PFSK-1 (cell line): ENCODE measurements around the gene ELL3. TPM values are rescaled to one million over a fixed set of nuclear protein-coding genes. Genes with fewer than 3 reads are reported as not detected.

Source experiments
- FOXP2 ChIP-seq: optimal IDR thresholded peaks from 2 replicates; pipeline ENCODE3; 2011; ENCODE audit warnings: borderline replicate concordance, control low read depth, inconsistent platforms; ENCODE audit not compliant: insufficient read depth; ENCODE audit errors: extremely low read length, extremely low read depth
- POLR2AphosphoS5 ChIP-seq: IDR thresholded peaks from 2 replicates; pipeline ENCODE4 v1.6.1; 2012; ENCODE audit warnings: low read depth, mild to moderate bottlenecking, control low read depth, low read length, moderate library complexity
- SIN3A ChIP-seq: IDR thresholded peaks from 2 replicates; pipeline ENCODE4 v1.6.1; 2012; ENCODE audit warnings: mild to moderate bottlenecking, low read length, moderate library complexity, borderline replicate concordance; ENCODE audit not compliant: insufficient read depth
- TAF1 ChIP-seq: IDR thresholded peaks from 2 replicates; pipeline ENCODE4 v1.6.1; 2012; ENCODE audit warnings: low read length, control low read depth, borderline replicate concordance; ENCODE audit not compliant: insufficient read depth
- polyA plus RNA-seq: library from polyadenylated mRNA; unstranded; fragments of >200 nt; gene quantifications from one replicate; pipeline ENCODE4 v1.2.1, GENCODE V29; 2012; ENCODE audit warnings: low read depth, missing spikeins; ENCODE audit not compliant: insufficient read length
- TF ChIP-seq, protein P1 (sequence below), 2 experiments: IDR thresholded peaks; 2 replicates each; pipeline versions ENCODE4 v1.6.1 to v1.8.0; 2011 to 2012; ENCODE audit warnings: low read depth in 2 of 2, low read length in 2 of 2, control low read depth in 1 of 2, inconsistent platforms in 1 of 2, mild to moderate bottlenecking in 1 of 2, moderate library complexity in 1 of 2; ENCODE audit not compliant: insufficient read depth in 1 of 2

The ELL3 gene, protein sequence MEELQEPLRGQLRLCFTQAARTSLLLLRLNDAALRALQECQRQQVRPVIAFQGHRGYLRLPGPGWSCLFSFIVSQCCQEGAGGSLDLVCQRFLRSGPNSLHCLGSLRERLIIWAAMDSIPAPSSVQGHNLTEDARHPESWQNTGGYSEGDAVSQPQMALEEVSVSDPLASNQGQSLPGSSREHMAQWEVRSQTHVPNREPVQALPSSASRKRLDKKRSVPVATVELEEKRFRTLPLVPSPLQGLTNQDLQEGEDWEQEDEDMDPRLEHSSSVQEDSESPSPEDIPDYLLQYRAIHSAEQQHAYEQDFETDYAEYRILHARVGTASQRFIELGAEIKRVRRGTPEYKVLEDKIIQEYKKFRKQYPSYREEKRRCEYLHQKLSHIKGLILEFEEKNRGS
- 1.9 TPM for polyA plus RNA-seq

DNA sequence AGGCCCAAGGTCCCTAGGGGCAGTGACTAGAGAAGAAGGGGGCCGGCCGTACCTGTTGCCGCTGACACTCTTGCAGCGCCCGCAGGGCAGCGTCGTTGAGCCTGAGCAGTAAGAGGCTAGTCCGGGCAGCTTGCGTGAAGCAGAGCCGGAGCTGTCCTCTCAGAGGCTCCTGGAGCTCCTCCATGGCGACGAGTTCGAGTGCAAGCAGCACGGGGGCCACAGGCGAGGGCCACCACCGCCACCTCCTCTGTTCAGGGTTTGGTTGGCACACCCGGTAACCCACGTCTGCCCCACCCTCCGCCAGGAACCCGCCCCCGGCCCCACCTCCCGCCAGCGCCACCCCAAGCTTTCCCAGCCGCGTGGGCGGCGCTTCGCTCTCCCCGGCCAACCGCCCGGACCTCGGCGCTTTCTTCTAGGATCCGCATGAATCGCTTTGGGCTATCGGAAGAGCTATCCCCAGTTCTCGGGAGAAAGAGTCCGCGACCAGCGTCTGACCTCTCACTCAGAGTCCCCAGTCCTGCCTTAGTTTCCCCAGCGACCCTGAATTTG lies at the start of gene ELL3:
TSS of gene ELL3 (minus strand) at position 249 of the 549 bp plus-strand sequence. CDS start at position 184, 65 bp downstream.
- peak; percentile 72; the same call in 1 of the 2 replicates for TF ChIP-seq POLR2AphosphoS5
- no peak for TF ChIP-seq FOXP2
- 0 out of 2 replicates have a peak, but pooled peaks have one; percentile 4 for TF ChIP-seq SIN3A

GRCh38 chr15:43826029-43826507 lies 49.3 kb upstream of the ELL3 start:
- TF ChIP-seq TAF1 = no peak
- TF ChIP-seq, protein P1, sequence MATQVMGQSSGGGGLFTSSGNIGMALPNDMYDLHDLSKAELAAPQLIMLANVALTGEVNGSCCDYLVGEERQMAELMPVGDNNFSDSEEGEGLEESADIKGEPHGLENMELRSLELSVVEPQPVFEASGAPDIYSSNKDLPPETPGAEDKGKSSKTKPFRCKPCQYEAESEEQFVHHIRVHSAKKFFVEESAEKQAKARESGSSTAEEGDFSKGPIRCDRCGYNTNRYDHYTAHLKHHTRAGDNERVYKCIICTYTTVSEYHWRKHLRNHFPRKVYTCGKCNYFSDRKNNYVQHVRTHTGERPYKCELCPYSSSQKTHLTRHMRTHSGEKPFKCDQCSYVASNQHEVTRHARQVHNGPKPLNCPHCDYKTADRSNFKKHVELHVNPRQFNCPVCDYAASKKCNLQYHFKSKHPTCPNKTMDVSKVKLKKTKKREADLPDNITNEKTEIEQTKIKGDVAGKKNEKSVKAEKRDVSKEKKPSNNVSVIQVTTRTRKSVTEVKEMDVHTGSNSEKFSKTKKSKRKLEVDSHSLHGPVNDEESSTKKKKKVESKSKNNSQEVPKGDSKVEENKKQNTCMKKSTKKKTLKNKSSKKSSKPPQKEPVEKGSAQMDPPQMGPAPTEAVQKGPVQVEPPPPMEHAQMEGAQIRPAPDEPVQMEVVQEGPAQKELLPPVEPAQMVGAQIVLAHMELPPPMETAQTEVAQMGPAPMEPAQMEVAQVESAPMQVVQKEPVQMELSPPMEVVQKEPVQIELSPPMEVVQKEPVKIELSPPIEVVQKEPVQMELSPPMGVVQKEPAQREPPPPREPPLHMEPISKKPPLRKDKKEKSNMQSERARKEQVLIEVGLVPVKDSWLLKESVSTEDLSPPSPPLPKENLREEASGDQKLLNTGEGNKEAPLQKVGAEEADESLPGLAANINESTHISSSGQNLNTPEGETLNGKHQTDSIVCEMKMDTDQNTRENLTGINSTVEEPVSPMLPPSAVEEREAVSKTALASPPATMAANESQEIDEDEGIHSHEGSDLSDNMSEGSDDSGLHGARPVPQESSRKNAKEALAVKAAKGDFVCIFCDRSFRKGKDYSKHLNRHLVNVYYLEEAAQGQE (IDR thresholded peaks at IDR 0.05; ENCODE audit: insufficient read depth in 1 of 2, low read depth in 2 of 2, low read length in 2 of 2) = no peak

DNA sequence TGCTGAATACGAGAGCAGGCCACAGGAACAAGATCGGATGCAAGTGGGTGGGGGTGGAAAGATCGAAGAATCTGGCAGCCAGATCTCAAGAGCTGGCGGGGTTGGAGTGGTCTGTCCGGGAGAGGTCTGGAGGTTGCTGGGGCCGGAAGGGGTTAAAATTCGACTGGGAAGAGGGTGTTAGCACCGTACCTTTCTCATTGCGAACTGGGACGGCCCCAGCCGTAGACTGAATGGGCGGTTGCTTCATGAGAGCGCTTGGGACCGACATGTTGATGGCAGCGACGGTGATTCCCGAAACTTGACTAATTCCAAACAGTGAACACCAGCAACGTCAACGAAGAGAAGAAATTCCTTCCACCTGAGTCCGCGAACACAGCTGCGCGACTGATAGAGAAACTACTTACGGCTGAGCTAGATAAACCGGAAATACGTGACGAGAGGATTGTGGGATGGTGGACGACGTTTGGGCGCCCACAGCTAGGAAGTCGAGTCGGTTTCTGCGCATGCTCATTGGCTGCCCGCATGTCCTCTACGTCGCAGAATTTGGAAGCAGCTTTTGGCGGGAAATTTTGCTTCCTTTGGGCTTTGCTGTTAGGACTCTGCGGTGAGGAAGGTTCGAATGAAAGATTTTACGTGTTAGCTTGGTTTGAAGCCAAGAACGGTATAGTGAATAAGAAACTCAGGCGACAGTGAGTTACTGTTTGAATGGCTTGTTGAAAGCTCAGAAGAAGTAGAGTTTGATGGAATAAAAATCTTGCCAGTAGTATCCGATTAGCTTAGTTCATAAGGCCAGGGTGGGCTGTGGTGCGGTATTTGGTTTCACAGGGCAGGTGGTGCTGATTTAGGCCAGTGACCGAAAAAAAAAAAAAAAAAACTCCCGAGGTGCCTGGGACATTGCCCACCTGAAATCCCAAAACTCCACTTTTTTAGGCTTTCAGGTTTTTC lies 47.8 kb upstream of the ELL3 start, which contains the start of gene MFAP1:
TSS of gene MFAP1 (minus strand) at position 389 of the 945 bp plus-strand sequence. CDS start at position 268, 121 bp downstream.
- TF ChIP-seq, protein P1 (IDR thresholded peaks at IDR 0.05; ENCODE audit: insufficient read depth in 1 of 2, low read depth in 2 of 2, low read length in 2 of 2) = no peak; a peak in 1 of 4 replicates
- TF ChIP-seq POLR2AphosphoS5 = peak; percentile 98
- peak; percentile 92; the same call in 1 of the 2 replicates for TF ChIP-seq TAF1
- peak; percentile 92; the same call in 1 of the 2 replicates for TF ChIP-seq SIN3A
- no peak for TF ChIP-seq FOXP2

DNA sequence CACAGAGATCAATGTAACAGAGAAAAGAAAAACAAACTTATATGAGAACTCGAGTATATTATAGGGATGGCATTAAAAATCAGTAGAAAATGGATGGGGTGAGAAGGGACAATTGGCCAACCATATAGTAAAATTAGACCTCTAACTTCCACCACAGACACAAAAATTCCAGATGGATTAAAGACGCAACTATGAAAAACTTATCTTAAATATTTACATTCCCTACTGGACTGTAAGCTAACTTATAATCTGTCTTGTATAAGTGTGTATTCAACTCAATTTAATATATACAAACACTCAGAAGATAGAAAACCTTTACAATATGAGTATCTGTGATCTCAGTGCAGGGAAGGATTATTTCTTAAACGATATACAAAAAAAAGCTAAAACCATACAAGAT lies 44.7 kb upstream of the ELL3 start:
- TF ChIP-seq POLR2AphosphoS5 = no peak
- TF ChIP-seq, protein P1 (IDR thresholded peaks at IDR 0.05; ENCODE audit: insufficient read depth in 1 of 2, low read depth in 2 of 2, low read length in 2 of 2) = no peak
- no peak for TF ChIP-seq TAF1
- no peak for TF ChIP-seq SIN3A
- TF ChIP-seq FOXP2 = no peak

GRCh38 chr15:43808960-43809678 lies 32.4 kb upstream of the ELL3 start:
- TF ChIP-seq, protein P1 (IDR thresholded peaks at IDR 0.05; ENCODE audit: insufficient read depth in 1 of 2, low read depth in 2 of 2, low read length in 2 of 2) = no peak
- TF ChIP-seq TAF1 (no peak), POLR2AphosphoS5 (no peak), FOXP2 (no peak), SIN3A (no peak)
